ENCODE results near the gene KREMEN1.

Gene KREMEN1

DNA sequence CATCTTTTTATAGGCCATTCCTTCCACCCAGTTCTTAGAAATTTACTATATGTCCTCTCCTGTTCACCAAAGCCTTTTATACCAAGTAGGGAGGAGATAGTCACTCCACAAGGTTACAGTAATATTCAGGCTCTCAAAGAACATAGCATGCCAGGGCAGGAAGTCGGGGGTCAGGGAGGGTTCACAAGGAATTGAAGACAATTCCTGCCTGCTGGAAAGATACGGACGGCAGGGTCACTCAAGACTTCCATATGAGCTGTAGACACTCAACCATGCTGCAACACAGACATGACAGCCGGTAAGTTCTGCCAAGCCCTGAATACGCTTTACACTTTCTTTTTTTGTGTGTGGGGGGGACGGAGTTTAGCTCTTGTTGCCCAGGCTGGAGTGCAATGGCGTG lies 11.9 kb upstream of the KREMEN1 start:
- no peak for TF ChIP-seq CTCF (conservative IDR thresholded peaks at IDR 0.05; ENCODE audit: low read depth, low read length)
- no peak overlapping the region for H3K9ac ChIP-seq
- H3K27ac ChIP-seq, result no peak overlapping the region
- H4K20me1 ChIP-seq (ENCODE audit: insufficient read depth), result no peaks in the 10 kb centered on the region
- H3K79me2 ChIP-seq (ENCODE audit: insufficient read depth, low read depth), result no peaks in the 10 kb centered on the region
- no peak overlapping the region for H2AFZ ChIP-seq (ENCODE audit: low read depth)
- no peaks in the 10 kb centered on the region for H3K36me3 ChIP-seq (ENCODE audit: insufficient read depth)
- no peaks in the 10 kb centered on the region for H3K4me1 ChIP-seq (ENCODE audit: low read depth, poor library complexity, severe bottlenecking)
- H3K4me2 ChIP-seq, result no peak overlapping the region
- H3K4me3 ChIP-seq (IDR thresholded peaks at IDR 0.05; ENCODE audit: insufficient read depth, low read depth, low read length), result no peak overlapping the region
- H3K27me3 ChIP-seq (ENCODE audit: insufficient read depth, low read depth), result no peaks in the 10 kb centered on the region

GRCh38 chr22:29061773-29062172 lies 11.1 kb upstream of the KREMEN1 start, which contains the start of gene C22orf31:
Gene C22orf31 (minus strand): TSS chr22:29061831. CDS start chr22:29061792, 39 bp downstream.
- Histone ChIP-seq H2AFZ (ENCODE audit: low read depth) (no peak within 1 kb of the TSS), H3K4me3 (IDR thresholded peaks at IDR 0.05; ENCODE audit: insufficient read depth, low read depth, low read length) (no peak within 1 kb of the TSS), H3K27me3 (ENCODE audit: insufficient read depth, low read depth) (no peaks in the 10 kb centered on the region), H3K36me3 (ENCODE audit: insufficient read depth) (no peaks in the 10 kb centered on the region), H3K9ac (no peak within 1 kb of the TSS), H3K79me2 (ENCODE audit: insufficient read depth, low read depth) (no peaks in the 10 kb centered on the region), H3K4me1 (ENCODE audit: low read depth, poor library complexity, severe bottlenecking) (no peaks in the 10 kb centered on the region), H3K4me2 (no peak within 1 kb of the TSS), H4K20me1 (ENCODE audit: insufficient read depth) (no peaks in the 10 kb centered on the region), H3K27ac (no peak within 1 kb of the TSS)
- no peak for TF ChIP-seq CTCF (conservative IDR thresholded peaks at IDR 0.05; ENCODE audit: low read depth, low read length)

GRCh38 chr22:29062286-29062821 lies 10.5 kb upstream of the KREMEN1 start:
- Histone ChIP-seq H3K4me2 (no peak overlapping the region), H2AFZ (ENCODE audit: low read depth) (no peak overlapping the region)

DNA sequence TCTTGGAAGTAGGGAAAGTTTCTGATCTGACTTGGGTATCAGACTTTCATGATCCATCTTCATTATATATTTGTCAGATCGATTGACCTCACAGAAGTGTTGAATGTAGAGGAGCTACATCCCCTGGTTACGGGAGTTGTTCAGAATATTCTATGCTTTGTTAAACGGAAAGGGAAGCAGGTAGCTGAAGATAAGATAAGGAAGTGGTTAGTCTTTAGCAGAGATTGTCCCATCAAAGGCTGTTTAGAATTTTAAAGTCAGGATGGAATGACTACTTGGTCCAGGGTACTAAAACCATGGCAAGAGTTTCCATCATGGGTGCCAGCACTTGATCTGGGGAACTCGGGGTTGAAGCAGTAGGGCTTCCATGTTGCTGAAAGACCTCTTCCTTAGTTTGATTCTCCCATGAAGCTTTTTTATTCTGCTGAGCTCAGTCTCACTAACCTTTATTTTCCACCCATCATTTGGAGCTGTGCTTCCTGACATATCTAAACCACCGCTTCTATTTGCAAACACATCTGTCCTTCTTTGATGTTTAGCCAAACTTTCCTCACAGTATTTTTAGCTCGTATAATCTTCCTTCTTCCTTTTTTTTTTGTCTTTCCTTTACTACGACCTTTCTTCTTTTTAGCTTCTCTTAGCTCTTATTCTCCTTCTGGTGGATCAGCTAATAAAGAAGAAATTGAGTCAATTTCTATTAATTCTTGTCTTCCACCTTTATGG lies 7.2 kb upstream of the KREMEN1 start:
- no peak overlapping the region for H3K4me2 ChIP-seq
- TF ChIP-seq CTCF (conservative IDR thresholded peaks at IDR 0.05; ENCODE audit: low read depth, low read length), result no peak
- H3K4me3 ChIP-seq (IDR thresholded peaks at IDR 0.05; ENCODE audit: insufficient read depth, low read depth, low read length), result no peak overlapping the region
- H4K20me1 ChIP-seq (ENCODE audit: insufficient read depth), result no peaks in the 10 kb centered on the region
- no peaks in the 10 kb centered on the region for H3K79me2 ChIP-seq (ENCODE audit: insufficient read depth, low read depth)
- H3K27ac ChIP-seq, result no peak overlapping the region
- H3K27me3 ChIP-seq (ENCODE audit: insufficient read depth, low read depth), result no peaks in the 10 kb centered on the region
- H2AFZ ChIP-seq (ENCODE audit: low read depth), result no peak overlapping the region
- no peak overlapping the region for H3K9ac ChIP-seq
- no peaks in the 10 kb centered on the region for H3K36me3 ChIP-seq (ENCODE audit: insufficient read depth)
- H3K4me1 ChIP-seq (ENCODE audit: low read depth, poor library complexity, severe bottlenecking), result no peaks in the 10 kb centered on the region

More at GRCh38 chr22:29062286-29062821, 10.5 kb upstream of the KREMEN1 start:
- Histone ChIP-seq H3K36me3 (ENCODE audit: insufficient read depth) (no peaks in the 10 kb centered on the region), H3K27me3 (ENCODE audit: insufficient read depth, low read depth) (no peaks in the 10 kb centered on the region), H3K4me3 (IDR thresholded peaks at IDR 0.05; ENCODE audit: insufficient read depth, low read depth, low read length) (no peak overlapping the region), H3K79me2 (ENCODE audit: insufficient read depth, low read depth) (no peaks in the 10 kb centered on the region), H3K9ac (no peak overlapping the region), H3K27ac (no peak overlapping the region), H4K20me1 (ENCODE audit: insufficient read depth) (no peaks in the 10 kb centered on the region), H3K4me1 (ENCODE audit: low read depth, poor library complexity, severe bottlenecking) (no peaks in the 10 kb centered on the region)
- no peak for TF ChIP-seq CTCF (conservative IDR thresholded peaks at IDR 0.05; ENCODE audit: low read depth, low read length)
